ENCODE results near the gene CLEC2A. TPM values are rescaled to one million over a fixed set of nuclear protein-coding genes. Genes with fewer than 3 reads are reported as not detected.

CLEC2A gene
- total RNA-seq, 1 experiment from 2014 or later, result not detected

GRCh38 chr12:9864913-9865675 is 67.1 kb downstream of the CLEC2A start:
- intact Hi-C loops (cut with micrococcal nuclease; ENCODE audit: unreplicated experiment), result no loop called here
- peaks cover 6% of the 10 kb centered on the region for H3K4me1 Mint-ChIP-seq (ENCODE audit: low read depth, unreplicated experiment)
- no peaks in the 10 kb centered on the region for H3K27me3 Mint-ChIP-seq (ENCODE audit: unreplicated experiment)
- no peak overlapping the region for H3K27ac Mint-ChIP-seq (ENCODE audit: unreplicated experiment)
- no peaks in the 10 kb centered on the region for H3K9me3 Mint-ChIP-seq (ENCODE audit: low read depth, unreplicated experiment)
- CTCF ChIA-PET, result no interaction called here
- DNase-seq, result no peak
- BruUV-seq (replicated peaks), result no TSS peak
- H3K4me3 Mint-ChIP-seq (ENCODE audit: low read depth, unreplicated experiment), result no peak overlapping the region
- no peak for TF ChIP-seq CTCF (IDR thresholded peaks at IDR 0.05; ENCODE audit: unreplicated experiment)
- no peaks in the 10 kb centered on the region for H3K36me3 Mint-ChIP-seq (ENCODE audit: insufficient read depth, unreplicated experiment)

Other genes with a start within 250 kb of the CLEC2A start
- not detected in 2 replicates for gene CLECL1, start 199.3 kb downstream of the CLEC2A start, total RNA-seq (2022)
- 1.7 and 2.6 TPM in 2 replicates for gene CD69, start 171.5 kb downstream of the CLEC2A start, total RNA-seq (2022)
- 0.32 TPM in 1 of 2 replicates, not detected in the other for gene KLRF1, start 104.9 kb downstream of the CLEC2A start, total RNA-seq (2022)
- gene CLEC2B, start 63.0 kb downstream of the CLEC2A start, total RNA-seq (2022), result 0.51 TPM in 1 of 2 replicates, not detected in the other
- not detected in 2 replicates for gene KLRF2, start 50.9 kb downstream of the CLEC2A start, total RNA-seq (2022)
- not detected in 2 replicates for gene CLEC12A, start 39.0 kb upstream of the CLEC2A start, total RNA-seq (2022)
- not detected in 2 replicates for gene CLEC1B, start 66.8 kb upstream of the CLEC2A start, total RNA-seq (2022)
- not detected in 2 replicates for gene CLEC12B, start 78.3 kb upstream of the CLEC2A start, total RNA-seq (2022)
- not detected in 2 replicates for gene CLEC9A, start 98.3 kb upstream of the CLEC2A start, total RNA-seq (2022)
- not detected in 2 replicates for gene CLEC1A, start 166.6 kb upstream of the CLEC2A start, total RNA-seq (2022)
- 1.2 and 1.4 TPM in 2 replicates for gene CLEC7A, start 197.8 kb upstream of the CLEC2A start, total RNA-seq (2022)
- not detected in 2 replicates for gene OLR1, start 239.8 kb upstream of the CLEC2A start, total RNA-seq (2022)
- not detected in 2 replicates for gene TMEM52B, start 246.7 kb upstream of the CLEC2A start, total RNA-seq (2022)